C4-2B (cell line): ENCODE data around the gene HTR3B.

Experiments
- H3K27ac ChIP-seq: fragments of 450-650 bp; 2 replicates; pipeline ENCODE4 v1.5.1; 2017
- CTCF ChIP-seq: fragments of 450-650 bp; conservative IDR thresholded peaks from 2 replicates; pipeline ENCODE4 v1.5.1; 2017; ENCODE audit warnings: mild to moderate bottlenecking
- ZFX ChIP-seq: fragments of 450-650 bp; IDR thresholded peaks from 2 replicates; pipeline ENCODE4 v1.6.1; 2017

Gene HTR3B

GRCh38 chr11:113951537-113951936 lies 46.9 kb downstream of the HTR3B start:
- H3K27ac ChIP-seq, result no peak overlapping the region
- TF ChIP-seq ZFX, result no peak
- no peak for TF ChIP-seq CTCF

DNA sequence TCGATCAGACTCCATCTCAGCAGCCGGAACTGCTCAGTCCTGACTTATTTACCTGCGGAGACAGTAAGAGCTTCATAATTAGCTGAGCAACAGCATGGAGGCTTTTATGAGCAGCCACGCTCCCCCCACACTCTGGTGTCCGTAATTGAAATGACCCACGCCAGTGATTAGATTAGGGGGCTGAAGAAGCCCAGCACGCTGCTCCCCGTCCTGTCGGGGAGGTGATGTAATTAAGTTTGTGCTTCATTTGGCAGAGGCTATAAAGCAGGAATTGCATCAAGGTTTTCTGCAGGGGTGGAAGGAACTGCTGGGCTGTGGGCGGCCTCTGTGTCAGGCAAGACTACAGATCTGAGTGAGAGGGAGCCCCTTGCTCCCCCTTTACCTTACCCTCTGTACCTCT lies 47.5 kb downstream of the HTR3B start:
- H3K27ac ChIP-seq, result no peak overlapping the region
- TF ChIP-seq CTCF (no peak), ZFX (no peak)

DNA sequence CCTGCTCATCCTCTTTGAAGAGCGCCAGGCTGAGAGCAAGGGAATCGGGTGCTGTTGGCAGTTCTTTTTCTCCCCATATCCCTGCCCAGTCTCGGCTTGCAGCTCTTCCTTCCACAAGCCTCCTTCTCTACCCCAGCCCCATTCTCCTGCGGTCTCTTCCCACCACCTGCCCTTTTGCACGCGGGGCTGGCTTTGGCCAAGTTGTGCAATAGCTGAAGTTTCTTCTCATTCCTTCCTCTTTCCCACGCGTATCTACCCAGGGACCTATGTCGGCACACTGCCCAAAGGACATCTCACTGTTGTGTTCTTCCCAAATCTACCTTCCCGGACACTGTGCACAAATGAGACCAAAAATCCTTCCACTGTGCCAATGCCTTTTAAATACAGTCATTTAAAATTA lies 48.0 kb downstream of the HTR3B start:
- TF ChIP-seq ZFX, result no peak
- TF ChIP-seq CTCF, result no peak
- no peak overlapping the region for H3K27ac ChIP-seq

DNA sequence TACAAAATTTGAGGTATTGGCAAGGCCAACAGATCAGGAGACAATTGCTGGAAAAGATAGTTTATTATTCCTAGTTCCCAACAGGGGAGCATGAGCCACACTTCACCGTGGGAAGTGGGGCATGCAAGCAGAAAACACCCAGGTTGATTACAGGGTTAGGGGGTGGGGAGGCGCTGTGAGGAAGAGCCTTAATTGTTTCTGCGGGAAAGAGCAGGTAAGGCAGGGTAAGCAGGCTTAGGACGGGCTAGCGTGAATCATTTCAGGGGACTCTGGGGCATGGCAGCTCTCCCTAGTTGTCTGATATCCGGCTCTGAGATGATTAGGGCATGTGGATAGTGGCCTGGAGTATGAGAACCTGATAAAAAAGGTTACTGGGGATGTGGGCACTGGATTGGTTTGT lies 49.6 kb downstream of the HTR3B start:
- H3K27ac ChIP-seq, result no peak overlapping the region
- no peak for TF ChIP-seq ZFX
- TF ChIP-seq CTCF, result no peak

DNA sequence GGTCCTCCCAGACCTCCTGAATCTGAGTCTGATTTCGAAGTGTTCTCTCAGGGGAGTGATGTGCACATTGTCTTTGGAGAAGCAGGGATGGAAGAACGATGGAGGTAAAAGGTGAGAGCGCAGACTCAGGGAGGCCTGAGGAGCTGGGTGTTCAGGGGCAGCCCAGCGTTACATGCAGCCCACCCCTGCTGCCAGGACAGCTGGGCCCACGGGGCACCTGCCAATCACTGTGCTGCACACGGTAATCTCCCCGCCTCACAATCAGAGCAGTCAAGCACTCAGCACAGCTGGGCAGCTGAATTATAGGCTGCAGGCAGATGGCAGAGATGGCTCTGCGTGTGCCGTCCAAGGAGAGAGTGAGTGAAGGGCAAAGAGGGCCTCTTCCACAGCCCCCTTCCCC lies 52.4 kb downstream of the HTR3B start:
- TF ChIP-seq CTCF (no peak), ZFX (no peak)
- no peak overlapping the region for H3K27ac ChIP-seq

DNA sequence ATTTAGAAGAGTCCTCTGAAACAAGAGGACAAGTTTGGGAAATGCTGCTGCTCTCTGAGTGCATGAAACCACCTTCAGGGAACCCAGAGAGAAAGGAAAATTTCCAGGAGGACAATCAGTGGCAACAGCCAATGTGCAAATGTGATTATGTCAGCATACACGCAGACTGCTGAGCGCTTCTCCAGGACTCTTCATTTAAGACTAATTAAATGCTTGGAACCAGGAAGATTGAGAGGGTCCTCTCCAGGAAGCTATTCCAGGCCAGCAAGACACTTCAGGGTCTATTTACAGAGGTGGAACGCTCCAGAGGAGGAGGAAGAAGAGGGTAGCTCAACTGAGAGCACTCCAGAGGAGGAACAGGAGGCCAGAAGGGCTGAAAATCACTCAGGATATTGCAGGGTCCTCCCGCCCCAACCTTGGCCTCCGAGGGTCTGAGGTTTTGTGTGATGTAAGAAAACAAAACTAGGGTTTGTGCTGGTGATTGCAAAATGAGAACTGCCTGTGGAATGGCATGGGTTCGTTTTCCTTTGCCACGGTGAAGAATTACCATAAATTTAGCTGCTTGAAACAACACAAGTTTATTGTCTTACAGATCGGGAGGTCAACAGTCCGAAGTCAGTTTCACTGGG lies 56.2 kb downstream of the HTR3B start:
- TF ChIP-seq ZFX (no peak), CTCF (no peak)
- H3K27ac ChIP-seq, result no peak overlapping the region

GRCh38 chr11:113967361-113967760 lies 62.8 kb downstream of the HTR3B start:
- TF ChIP-seq ZFX (no peak), CTCF (no peak)
- no peak overlapping the region for H3K27ac ChIP-seq
